PFSK-1 (cell line): ENCODE data around the gene MANEAL.

ENCODE experiments used
- POLR2AphosphoS5 ChIP-seq: IDR thresholded peaks from 2 replicates; pipeline ENCODE4 v1.6.1; 2012; ENCODE audit warnings: low read depth, mild to moderate bottlenecking, control low read depth, low read length, moderate library complexity
- REST ChIP-seq, 2 experiments: IDR thresholded peaks; 2 replicates each; pipeline versions ENCODE4 v1.6.1 to v1.8.0; 2011 to 2012; ENCODE audit warnings: low read depth in 2 of 2, low read length in 2 of 2, control low read depth in 1 of 2, inconsistent platforms in 1 of 2, mild to moderate bottlenecking in 1 of 2, moderate library complexity in 1 of 2; ENCODE audit not compliant: insufficient read depth in 1 of 2
- SIN3A ChIP-seq: IDR thresholded peaks from 2 replicates; pipeline ENCODE4 v1.6.1; 2012; ENCODE audit warnings: mild to moderate bottlenecking, low read length, moderate library complexity, borderline replicate concordance; ENCODE audit not compliant: insufficient read depth
- TAF1 ChIP-seq: IDR thresholded peaks from 2 replicates; pipeline ENCODE4 v1.6.1; 2012; ENCODE audit warnings: low read length, control low read depth, borderline replicate concordance; ENCODE audit not compliant: insufficient read depth

- TF ChIP-seq POLR2AphosphoS5 (no peak), SIN3A (no peak), TAF1 (no peak), REST (IDR thresholded peaks at IDR 0.05; ENCODE audit: insufficient read depth in 1 of 2, low read depth in 2 of 2, low read length in 2 of 2) (no peak)
These were observed 16.6 kb upstream of the MANEAL start for GRCh38 chr1:37776946-37777516.
